ENCODE data around the gene FBH1.

- TF ChIP-seq EZH2 (IDR thresholded peaks at IDR 0.05; ENCODE audit: borderline replicate concordance, low read depth, low read length, severe bottlenecking) (no peak), CTCF (IDR thresholded peaks at IDR 0.05; ENCODE audit: borderline replicate concordance, extremely low read depth, low read length, poor library complexity, severe bottlenecking) (no peak)
Measured at GRCh38 chr10:5841965-5842364, 48.1 kb upstream of the FBH1 start.

Measured in DND-41 (cell line).